Spleen (tissue), 7 donors: ENCODE data around the gene CNTNAP2.

Experiments used
- POLR2A ChIP-seq, 3 donors: fragments of 450-650 bp; IDR thresholded peaks; one replicate each; pipeline ENCODE4 v1.5.1; 2017; ENCODE audit warnings: antibody characterized with exemption in 3 of 3, mild to moderate bottlenecking in 1 of 3
- TF ChIP-seq, protein P1 (sequence below), 11 experiments: fragments of 200-600 bp in 7 of 11; fragments of 450-650 bp in 4 of 11; sonication (generic) in 4 of 11; IDR thresholded peaks in 8 of 11; conservative IDR thresholded peaks in 3 of 11; 1 replicate in 7 of 11; 2 replicates in 4 of 11; pipeline versions ENCODE4 v1.4.0 to v1.8.0; 2016 to 2021; ENCODE audit warnings: antibody characterized with exemption in 11 of 11, inconsistent platforms in 4 of 11, mild to moderate bottlenecking in 1 of 11
- donor health status: DM: no; HTN: no; CAD: no; lungs with moderate emphysema.
- donor health status: DM: no; HTN: no; CAD: no.
- donor health status: DM: no; HTN: no; CAD: no.

- no peak for TF ChIP-seq POLR2A (IDR thresholded peaks at IDR 0.05)
- TF ChIP-seq, protein P1, sequence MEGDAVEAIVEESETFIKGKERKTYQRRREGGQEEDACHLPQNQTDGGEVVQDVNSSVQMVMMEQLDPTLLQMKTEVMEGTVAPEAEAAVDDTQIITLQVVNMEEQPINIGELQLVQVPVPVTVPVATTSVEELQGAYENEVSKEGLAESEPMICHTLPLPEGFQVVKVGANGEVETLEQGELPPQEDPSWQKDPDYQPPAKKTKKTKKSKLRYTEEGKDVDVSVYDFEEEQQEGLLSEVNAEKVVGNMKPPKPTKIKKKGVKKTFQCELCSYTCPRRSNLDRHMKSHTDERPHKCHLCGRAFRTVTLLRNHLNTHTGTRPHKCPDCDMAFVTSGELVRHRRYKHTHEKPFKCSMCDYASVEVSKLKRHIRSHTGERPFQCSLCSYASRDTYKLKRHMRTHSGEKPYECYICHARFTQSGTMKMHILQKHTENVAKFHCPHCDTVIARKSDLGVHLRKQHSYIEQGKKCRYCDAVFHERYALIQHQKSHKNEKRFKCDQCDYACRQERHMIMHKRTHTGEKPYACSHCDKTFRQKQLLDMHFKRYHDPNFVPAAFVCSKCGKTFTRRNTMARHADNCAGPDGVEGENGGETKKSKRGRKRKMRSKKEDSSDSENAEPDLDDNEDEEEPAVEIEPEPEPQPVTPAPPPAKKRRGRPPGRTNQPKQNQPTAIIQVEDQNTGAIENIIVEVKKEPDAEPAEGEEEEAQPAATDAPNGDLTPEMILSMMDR (IDR thresholded peaks at IDR 0.05 in 8 of 11, conservative IDR thresholded peaks at IDR 0.05 in 3 of 11) = no peak
Observed at GRCh38 chr7:148161776-148162175, 2045.2 kb downstream of the CNTNAP2 start.
